ENCODE measurements around the gene COG7.
A peak's percentile ranks its signal among the peaks of the same experiment; 100 is the strongest.
"Not testable (repeated sequence)": the region's sequence is repeated elsewhere in the genome, so short reads cannot be mapped to it uniquely, and the experiment has no call there.

Gene COG7

DNA sequence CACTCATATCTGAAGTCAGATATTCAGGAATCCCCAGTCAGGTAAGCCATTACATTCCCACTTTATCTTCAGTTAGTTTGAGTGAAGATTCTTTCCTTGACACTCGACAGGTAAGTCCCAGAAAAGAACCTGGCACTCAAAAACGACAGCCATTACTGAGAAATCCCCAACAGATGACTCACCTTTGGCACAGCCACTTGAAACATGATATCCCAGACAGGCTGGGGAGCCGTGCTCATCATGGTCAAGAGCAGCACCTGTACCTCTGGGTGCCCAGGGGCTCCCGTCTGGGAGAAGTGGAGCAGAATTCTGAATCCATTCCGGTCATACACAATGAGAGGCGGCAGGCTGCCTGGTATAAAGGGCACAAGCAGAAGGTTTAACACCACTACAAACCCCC, 16.8 kb upstream of the COG7 start:
- Histone ChIP-seq H3K4me3 (ENCODE audit: low read length) (no peak overlapping the region), H3K4me1 (ENCODE audit: control insufficient read depth, insufficient read depth, low read length) (peaks cover 11% of the 10 kb centered on the region), H3K36me3 (ENCODE audit: insufficient read depth, low read length) (peaks cover 40% of the 10 kb centered on the region)

DNA sequence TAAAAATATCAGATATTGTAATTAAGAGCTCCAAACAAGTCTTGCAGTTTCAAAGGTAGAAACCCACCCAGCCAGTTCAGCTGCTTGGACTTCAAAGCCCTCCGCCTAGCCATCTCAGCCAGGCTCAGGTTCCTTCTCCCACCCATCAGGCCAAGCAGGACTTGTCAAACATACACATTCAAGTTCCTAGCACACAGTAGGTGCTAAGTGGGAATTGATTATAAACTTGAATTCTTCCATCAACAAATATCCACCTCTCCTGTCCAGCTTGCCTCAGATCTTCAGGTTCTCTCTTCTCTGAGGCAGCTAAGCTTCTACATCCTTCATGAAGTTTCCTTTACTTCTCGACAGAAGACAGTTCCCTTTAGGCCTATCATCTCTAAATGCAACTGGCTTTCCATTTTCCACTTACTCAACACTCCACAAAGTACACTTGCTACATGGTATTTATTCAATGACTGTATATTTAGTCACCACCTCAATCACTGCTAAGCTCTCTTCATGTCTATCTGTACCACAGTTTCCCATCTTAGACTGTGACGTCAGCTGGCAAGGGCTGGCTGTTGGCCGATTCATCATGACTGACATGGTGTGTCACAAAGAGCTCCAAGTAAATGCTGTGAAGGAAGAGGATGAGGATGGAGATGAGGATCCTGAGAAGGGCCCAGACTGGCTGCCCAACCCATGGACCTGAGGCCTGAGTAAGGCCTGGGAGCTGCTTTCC, 13.3 kb upstream of the COG7 start:
- H3K9ac ChIP-seq (ENCODE audit: low read depth, low read length): no peak overlapping the region
- no peak overlapping the region for H3K4me3 ChIP-seq (ENCODE audit: low read length)
- H3K4me1 ChIP-seq (ENCODE audit: control insufficient read depth, insufficient read depth, low read length): peaks cover 11% of the 10 kb centered on the region
- peak overlapping the region; percentile 7 for H3K4me2 ChIP-seq (ENCODE audit: low read length)
- no peaks in the 10 kb centered on the region for H3K27me3 ChIP-seq (ENCODE audit: control insufficient read depth, insufficient read depth, low read length)
- no peaks in the 10 kb centered on the region for H3K9me3 ChIP-seq (replicated peaks; ENCODE audit: low read length)
- H3K36me3 ChIP-seq (ENCODE audit: insufficient read depth, low read length): peaks cover 43% of the 10 kb centered on the region

More for the DNA sequence above, 16.8 kb upstream of the COG7 start:
- no peaks in the 10 kb centered on the region for H3K9me3 ChIP-seq (replicated peaks; ENCODE audit: low read length)
- no peak overlapping the region for H3K4me2 ChIP-seq (ENCODE audit: low read length)
- no peaks in the 10 kb centered on the region for H3K27me3 ChIP-seq (ENCODE audit: control insufficient read depth, insufficient read depth, low read length)
- no peak overlapping the region for H3K9ac ChIP-seq (ENCODE audit: low read depth, low read length)

DNA sequence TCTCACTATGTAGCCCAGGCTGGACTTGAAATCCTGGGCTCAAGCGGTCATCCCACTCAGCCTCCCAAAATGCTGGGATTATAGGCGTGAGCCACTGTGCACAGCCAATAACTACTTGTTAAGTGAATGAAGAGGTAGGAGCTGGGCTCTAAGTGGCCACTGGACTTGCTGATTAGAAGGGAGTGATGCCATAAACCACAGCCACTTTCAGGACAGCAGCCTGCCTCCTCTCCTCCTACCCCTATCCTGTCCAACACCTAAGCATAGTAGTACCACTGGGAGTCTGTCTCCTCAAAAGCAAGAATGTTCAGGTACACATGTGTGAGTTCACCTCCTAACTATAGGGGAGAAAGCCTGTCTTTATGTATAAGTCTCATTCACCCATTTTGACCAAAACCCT, 12.2 kb upstream of the COG7 start:
- H3K27me3 ChIP-seq (ENCODE audit: control insufficient read depth, insufficient read depth, low read length): no peaks in the 10 kb centered on the region
- H3K9me3 ChIP-seq (replicated peaks; ENCODE audit: low read length): no peaks in the 10 kb centered on the region
- H3K4me1 ChIP-seq (ENCODE audit: control insufficient read depth, insufficient read depth, low read length): peaks cover 11% of the 10 kb centered on the region
- no peak overlapping the region for H3K9ac ChIP-seq (ENCODE audit: low read depth, low read length)
- H3K4me3 ChIP-seq (ENCODE audit: low read length): no peak overlapping the region
- H3K4me2 ChIP-seq (ENCODE audit: low read length): no peak overlapping the region
- peaks cover 43% of the 10 kb centered on the region for H3K36me3 ChIP-seq (ENCODE audit: insufficient read depth, low read length)

GRCh38 chr16:23464196-23464595, 11.2 kb upstream of the COG7 start:
- H3K36me3 ChIP-seq (ENCODE audit: insufficient read depth, low read length): peaks cover 36% of the 10 kb centered on the region
- peaks cover 11% of the 10 kb centered on the region for H3K4me1 ChIP-seq (ENCODE audit: control insufficient read depth, insufficient read depth, low read length)
- H3K9me3 ChIP-seq (replicated peaks; ENCODE audit: low read length): no peaks in the 10 kb centered on the region
- H3K27me3 ChIP-seq (ENCODE audit: control insufficient read depth, insufficient read depth, low read length): no peaks in the 10 kb centered on the region
- no peak overlapping the region for H3K4me3 ChIP-seq (ENCODE audit: low read length)
- H3K9ac ChIP-seq (ENCODE audit: low read depth, low read length): no peak overlapping the region
- H3K4me2 ChIP-seq (ENCODE audit: low read length): no peak overlapping the region

DNA sequence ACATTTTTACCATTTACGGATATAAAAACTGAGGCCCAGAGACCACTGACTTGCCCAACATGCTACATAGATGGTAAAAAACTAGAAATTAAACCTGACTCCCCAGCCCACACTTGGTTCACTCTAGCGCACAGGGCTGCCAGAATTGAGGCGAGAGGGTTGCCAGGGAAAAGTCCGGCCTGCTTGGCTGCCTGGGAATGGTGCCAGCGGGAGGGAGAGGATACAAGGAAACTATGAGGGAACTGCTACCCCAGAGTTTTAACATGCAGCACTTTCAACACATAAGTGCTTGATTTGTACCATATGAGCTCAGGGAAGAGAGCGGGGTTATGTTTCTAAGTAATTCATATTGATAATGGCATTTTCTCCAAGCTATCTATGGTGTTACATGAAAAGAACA, 10.0 kb upstream of the COG7 start:
- not testable (repeated sequence) for H3K4me2 ChIP-seq (ENCODE audit: low read length); H3K4me3 ChIP-seq (ENCODE audit: low read length); H3K9ac ChIP-seq (ENCODE audit: low read depth, low read length)

GRCh38 chr16:23453338-23454052, 506 bp upstream of the COG7 start:
- Histone ChIP-seq H3K4me2 (ENCODE audit: low read length) (peak overlapping the region; percentile 83), H3K4me1 (ENCODE audit: control insufficient read depth, insufficient read depth, low read length) (peaks cover 6% of the 10 kb centered on the region), H3K9ac (ENCODE audit: low read depth, low read length) (peak overlapping the region; percentile 88), H3K9me3 (replicated peaks; ENCODE audit: low read length) (no peaks in the 10 kb centered on the region), H3K36me3 (ENCODE audit: insufficient read depth, low read length) (no peaks in the 10 kb centered on the region), H3K4me3 (ENCODE audit: low read length) (peak overlapping the region; percentile 81), H3K27me3 (ENCODE audit: control insufficient read depth, insufficient read depth, low read length) (no peaks in the 10 kb centered on the region)

More for the DNA sequence above, 10.0 kb upstream of the COG7 start:
- H3K9me3 ChIP-seq (replicated peaks; ENCODE audit: low read length); H3K27me3 ChIP-seq (ENCODE audit: control insufficient read depth, insufficient read depth, low read length): not testable (repeated sequence)
- peaks cover 29% of the 10 kb centered on the region for H3K36me3 ChIP-seq (ENCODE audit: insufficient read depth, low read length)
- peaks cover 11% of the 10 kb centered on the region for H3K4me1 ChIP-seq (ENCODE audit: control insufficient read depth, insufficient read depth, low read length)

- H3K9me3 ChIP-seq (replicated peaks; ENCODE audit: low read length): no peaks in the 10 kb centered on the region
- peak overlapping the region; percentile 88 for H3K9ac ChIP-seq (ENCODE audit: low read depth, low read length)
- H3K4me3 ChIP-seq (ENCODE audit: low read length): peak overlapping the region; percentile 81
Measured at GRCh38 chr16:23452221-23452571, 793 bp downstream of the COG7 start.

GRCh38 chr16:23448392-23448791, 4.6 kb downstream of the COG7 start:
- Histone ChIP-seq H3K9ac (ENCODE audit: low read depth, low read length) (no peak overlapping the region), H3K4me3 (ENCODE audit: low read length) (no peak overlapping the region), H3K4me1 (ENCODE audit: control insufficient read depth, insufficient read depth, low read length) (peaks cover 6% of the 10 kb centered on the region), H3K4me2 (ENCODE audit: low read length) (no peak overlapping the region), H3K9me3 (replicated peaks; ENCODE audit: low read length) (no peaks in the 10 kb centered on the region), H3K36me3 (ENCODE audit: insufficient read depth, low read length) (peaks cover 12% of the 10 kb centered on the region), H3K27me3 (ENCODE audit: control insufficient read depth, insufficient read depth, low read length) (no peaks in the 10 kb centered on the region)

More at GRCh38 chr16:23452221-23452571, 793 bp downstream of the COG7 start:
- peak overlapping the region; percentile 83 for H3K4me2 ChIP-seq (ENCODE audit: low read length)
- H3K4me1 ChIP-seq (ENCODE audit: control insufficient read depth, insufficient read depth, low read length): peaks cover 6% of the 10 kb centered on the region
- no peaks in the 10 kb centered on the region for H3K27me3 ChIP-seq (ENCODE audit: control insufficient read depth, insufficient read depth, low read length)
- H3K36me3 ChIP-seq (ENCODE audit: insufficient read depth, low read length): peaks cover 2% of the 10 kb centered on the region

- not testable (repeated sequence) for H3K4me3 ChIP-seq (ENCODE audit: low read length); H3K9ac ChIP-seq (ENCODE audit: low read depth, low read length); H3K4me2 ChIP-seq (ENCODE audit: low read length); H3K27me3 ChIP-seq (ENCODE audit: control insufficient read depth, insufficient read depth, low read length); H3K4me1 ChIP-seq (ENCODE audit: control insufficient read depth, insufficient read depth, low read length); H3K9me3 ChIP-seq (replicated peaks; ENCODE audit: low read length)
- peaks cover 25% of the 10 kb centered on the region for H3K36me3 ChIP-seq (ENCODE audit: insufficient read depth, low read length)
Measured at GRCh38 chr16:23437542-23437941, 15.4 kb downstream of the COG7 start.

GRCh38 chr16:23436951-23437350, 16.0 kb downstream of the COG7 start:
- Histone ChIP-seq H3K4me1 (ENCODE audit: control insufficient read depth, insufficient read depth, low read length) (no peaks in the 10 kb centered on the region), H3K27me3 (ENCODE audit: control insufficient read depth, insufficient read depth, low read length) (no peaks in the 10 kb centered on the region), H3K4me3 (ENCODE audit: low read length) (no peak overlapping the region), H3K36me3 (ENCODE audit: insufficient read depth, low read length) (peaks cover 23% of the 10 kb centered on the region), H3K4me2 (ENCODE audit: low read length) (no peak overlapping the region), H3K9me3 (replicated peaks; ENCODE audit: low read length) (no peaks in the 10 kb centered on the region), H3K9ac (ENCODE audit: low read depth, low read length) (no peak overlapping the region)

GRCh38 chr16:23435500-23435899, 17.5 kb downstream of the COG7 start:
- no peak overlapping the region for H3K4me2 ChIP-seq (ENCODE audit: low read length)
- H3K36me3 ChIP-seq (ENCODE audit: insufficient read depth, low read length): peaks cover 27% of the 10 kb centered on the region
- H3K9ac ChIP-seq (ENCODE audit: low read depth, low read length): no peak overlapping the region

DNA sequence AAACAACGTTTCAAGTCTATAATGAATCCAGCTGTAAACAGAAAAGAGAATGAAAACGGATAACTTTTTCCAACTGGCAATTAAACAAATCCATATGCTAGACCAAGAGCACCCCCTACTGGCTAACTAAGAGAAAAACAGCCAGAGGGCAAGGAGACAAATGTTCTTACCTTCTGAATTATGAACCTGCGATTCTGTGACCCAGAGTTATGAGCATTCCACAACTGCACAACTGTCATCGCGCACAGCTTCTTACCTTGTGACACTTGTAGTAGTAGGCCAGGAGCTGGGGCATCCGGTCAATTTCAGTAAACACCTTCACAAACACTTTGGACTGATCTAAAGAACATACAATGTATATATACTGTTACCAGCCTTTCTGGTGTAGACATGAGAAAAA, 18.6 kb downstream of the COG7 start:
- Histone ChIP-seq H3K4me3 (ENCODE audit: low read length) (no peak overlapping the region), H3K36me3 (ENCODE audit: insufficient read depth, low read length) (peaks cover 36% of the 10 kb centered on the region)

More at GRCh38 chr16:23435500-23435899, 17.5 kb downstream of the COG7 start:
- no peaks in the 10 kb centered on the region for H3K27me3 ChIP-seq (ENCODE audit: control insufficient read depth, insufficient read depth, low read length)
- H3K4me3 ChIP-seq (ENCODE audit: low read length): no peak overlapping the region
- no peaks in the 10 kb centered on the region for H3K4me1 ChIP-seq (ENCODE audit: control insufficient read depth, insufficient read depth, low read length)
- H3K9me3 ChIP-seq (replicated peaks; ENCODE audit: low read length): no peaks in the 10 kb centered on the region

More for the DNA sequence above, 18.6 kb downstream of the COG7 start:
- H3K9me3 ChIP-seq (replicated peaks; ENCODE audit: low read length): no peaks in the 10 kb centered on the region
- H3K9ac ChIP-seq (ENCODE audit: low read depth, low read length): no peak overlapping the region
- no peaks in the 10 kb centered on the region for H3K4me1 ChIP-seq (ENCODE audit: control insufficient read depth, insufficient read depth, low read length)
- H3K27me3 ChIP-seq (ENCODE audit: control insufficient read depth, insufficient read depth, low read length): no peaks in the 10 kb centered on the region
- no peak overlapping the region for H3K4me2 ChIP-seq (ENCODE audit: low read length)

Measured in skeletal muscle satellite cell (primary cell).